COLO668 (cell line): ENCODE measurements around the gene LRRC71.

Source experiments
- DNase-seq: peaks from one replicate; lab custom pipeline; 2025; ENCODE audit not compliant: unreplicated experiment; lab: John Stamatoyannopoulos, UW

Gene LRRC71

DNA sequence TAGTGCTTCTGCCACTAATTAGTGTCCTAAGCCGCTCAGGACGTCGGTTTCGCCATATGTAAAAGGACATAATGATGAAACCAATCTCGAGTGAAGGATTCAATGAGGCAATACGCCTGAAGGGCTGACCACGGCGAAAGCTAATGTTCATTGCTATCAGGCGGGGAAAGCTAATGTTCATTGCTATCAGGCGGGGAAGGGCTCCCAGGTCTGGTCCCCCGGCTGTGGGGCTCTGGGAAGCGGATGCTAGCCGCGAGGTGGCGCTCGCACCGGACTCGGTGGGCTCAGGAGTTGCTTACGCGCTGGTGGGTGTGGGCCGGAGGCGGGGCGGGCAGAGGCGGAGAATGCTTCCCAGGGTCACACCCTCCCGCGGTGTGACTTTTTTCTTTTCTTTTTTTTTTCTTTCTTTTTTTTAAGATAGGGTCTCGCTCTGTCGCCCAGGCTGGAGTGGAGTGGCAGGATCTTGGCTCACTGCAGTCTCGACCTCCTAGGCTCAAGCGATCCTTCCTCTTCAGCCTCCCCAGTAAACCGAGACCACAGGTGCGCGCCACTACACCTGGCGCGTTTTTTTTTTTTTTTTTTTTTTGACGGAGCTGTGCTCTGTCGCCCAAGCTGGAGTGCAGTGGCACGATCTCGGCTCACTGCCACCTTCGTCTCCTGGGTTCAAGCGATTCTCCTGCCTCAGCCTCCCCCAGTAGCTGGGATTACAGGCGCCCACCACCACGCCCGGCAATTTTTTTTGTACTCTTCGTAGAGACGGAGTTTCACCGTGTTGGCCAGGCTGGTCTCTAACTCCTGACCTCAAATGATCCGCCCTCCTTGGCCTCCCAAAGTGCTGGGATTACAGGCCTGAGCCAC is 28.0 kb upstream of the LRRC71 start:
- DNase-seq, result peak; percentile 84

DNA sequence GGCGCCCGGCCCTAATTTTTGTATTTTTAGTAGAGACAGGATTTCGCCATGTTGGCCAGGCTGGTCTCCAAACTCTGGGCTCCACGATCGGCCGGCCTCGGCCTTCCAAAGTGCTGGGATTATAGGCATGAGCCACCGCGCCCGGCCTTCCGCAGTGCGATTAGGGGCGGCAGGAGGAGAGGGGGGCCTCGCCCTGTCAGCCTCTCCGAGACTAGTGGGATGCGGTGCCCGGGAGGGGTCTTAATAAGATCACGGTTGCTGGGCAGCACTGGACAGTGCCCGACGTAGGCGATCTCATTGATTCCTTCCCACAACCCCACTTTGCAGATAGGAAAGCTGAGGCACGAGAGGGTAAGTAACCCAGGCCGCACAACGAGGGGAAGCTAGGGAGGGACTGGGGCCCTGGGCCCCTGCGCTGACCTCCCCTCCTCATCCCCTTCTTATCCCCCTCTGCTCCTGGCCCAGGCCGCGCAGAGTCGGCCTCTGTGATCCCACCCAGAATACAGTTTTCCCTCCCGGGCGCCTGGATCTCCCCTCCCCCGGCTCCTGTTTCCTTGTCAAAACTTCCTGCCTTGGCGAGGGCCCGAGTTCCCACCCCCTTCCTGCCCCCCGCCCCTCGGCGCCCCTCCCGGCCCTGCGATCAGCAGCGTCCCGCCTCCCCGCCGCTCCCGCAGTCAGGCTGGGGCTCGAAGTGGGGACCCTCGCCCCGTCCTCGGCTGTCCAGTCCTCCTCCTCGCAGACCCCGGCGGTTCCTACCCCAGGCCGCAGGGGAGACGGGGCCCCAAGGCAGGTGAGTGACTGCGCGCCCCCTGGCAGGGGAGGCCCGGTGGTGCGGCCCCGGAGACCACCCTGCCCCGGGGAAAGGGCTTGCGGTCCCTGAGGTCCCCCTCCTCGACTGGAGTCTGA is 27.1 kb upstream of the LRRC71 start, which contains the start of gene PEAR1:
PEAR1 (plus strand) TSS at position 671 of the 906 bp plus-strand sequence. CDS start 10,209 bp downstream, outside the sequence.
- DNase-seq, result no peak

DNA sequence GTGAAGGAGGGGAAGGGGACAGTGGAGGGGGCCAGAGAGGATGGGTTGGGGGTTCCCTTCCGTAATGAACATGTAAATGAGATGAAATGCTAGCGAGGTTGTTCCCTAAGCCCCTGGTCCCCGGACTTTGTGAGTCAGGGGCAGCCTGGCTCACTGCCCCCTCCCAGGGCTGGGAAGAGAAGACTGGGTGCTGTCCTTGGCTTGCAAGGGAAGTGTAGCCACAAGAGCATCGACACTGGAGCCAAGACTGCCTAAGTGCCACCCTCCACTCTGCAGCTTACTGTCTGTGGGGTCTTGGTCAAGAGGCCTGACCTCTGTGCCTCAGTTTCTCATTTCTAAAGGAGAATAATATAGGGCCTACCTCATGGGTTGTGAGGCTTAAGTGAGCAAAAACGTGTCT is 26.4 kb upstream of the LRRC71 start:
- no peak for DNase-seq

DNA sequence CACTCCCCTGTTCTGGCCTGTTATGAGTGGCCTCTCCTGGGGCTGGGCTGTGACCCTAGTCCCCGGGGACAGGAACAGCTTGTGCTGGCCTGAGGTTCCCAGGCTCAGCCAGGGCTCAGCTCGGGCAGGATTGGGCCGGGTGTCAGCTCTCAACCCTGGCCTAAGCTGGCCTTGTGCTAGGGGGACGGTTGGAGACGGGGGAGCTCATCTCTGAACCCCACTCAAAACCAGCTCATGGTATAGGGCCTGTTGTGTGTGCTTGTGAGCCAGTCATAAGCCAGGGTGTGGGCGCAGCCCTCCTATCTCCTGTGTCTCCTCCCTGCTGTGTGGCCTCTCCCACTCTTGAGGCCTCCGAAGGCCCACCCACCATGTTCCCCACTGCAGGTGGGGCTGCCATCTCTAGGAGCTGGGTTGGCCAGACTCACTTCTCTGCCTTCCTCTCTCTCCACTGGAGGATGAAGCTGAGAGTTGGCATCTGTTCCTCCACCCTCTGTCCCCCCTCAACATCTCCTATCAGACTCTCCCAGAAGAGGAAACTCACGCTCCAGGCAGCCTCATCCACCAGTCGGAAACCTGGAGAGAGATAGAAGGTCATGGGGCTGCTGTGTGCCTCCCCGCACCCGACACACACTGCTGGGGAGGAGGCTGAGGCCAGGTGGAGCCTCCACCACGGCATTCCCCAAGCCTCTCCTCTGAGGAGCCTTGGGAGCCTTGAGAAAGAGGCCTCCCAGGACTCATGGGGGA is 25.5 kb upstream of the LRRC71 start:
- DNase-seq, result no peak

DNA sequence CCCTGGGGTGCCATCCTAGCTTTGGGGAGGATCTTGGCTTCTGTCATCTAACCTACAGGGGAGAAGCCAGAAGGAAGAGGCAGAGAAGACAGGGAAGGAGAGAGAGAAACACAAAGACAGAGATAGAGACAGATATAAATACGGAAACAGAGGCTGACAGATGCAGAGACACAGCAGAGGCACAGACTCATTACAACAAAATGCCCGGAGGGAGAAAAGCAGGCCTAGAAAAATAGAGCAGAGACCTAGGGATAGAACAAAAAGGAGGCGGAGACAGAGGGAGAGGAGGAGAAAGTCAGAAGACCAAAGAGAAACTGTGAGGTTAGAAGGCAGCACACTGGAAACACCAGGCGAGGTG is 25.0 kb upstream of the LRRC71 start:
- no peak for DNase-seq

DNA sequence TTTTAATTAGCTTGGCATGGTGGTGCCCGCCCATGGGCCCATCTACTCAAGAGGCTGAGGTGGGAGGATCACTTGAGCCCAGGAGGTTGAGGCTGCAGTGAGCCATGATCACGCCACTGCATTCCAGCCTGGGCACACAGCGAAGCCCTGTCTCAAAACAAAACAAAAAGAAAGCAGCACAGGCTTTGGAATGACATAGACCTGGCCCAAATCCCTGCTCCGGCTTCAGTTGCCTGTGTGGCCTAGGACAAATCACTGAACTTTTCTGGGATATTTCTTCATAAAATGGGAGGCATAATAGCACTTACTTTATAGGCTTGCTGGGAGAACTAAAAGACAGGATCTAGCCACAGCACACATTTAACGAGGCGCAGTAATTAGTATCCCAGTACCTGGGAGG is 24.5 kb upstream of the LRRC71 start:
- no peak for DNase-seq

DNA sequence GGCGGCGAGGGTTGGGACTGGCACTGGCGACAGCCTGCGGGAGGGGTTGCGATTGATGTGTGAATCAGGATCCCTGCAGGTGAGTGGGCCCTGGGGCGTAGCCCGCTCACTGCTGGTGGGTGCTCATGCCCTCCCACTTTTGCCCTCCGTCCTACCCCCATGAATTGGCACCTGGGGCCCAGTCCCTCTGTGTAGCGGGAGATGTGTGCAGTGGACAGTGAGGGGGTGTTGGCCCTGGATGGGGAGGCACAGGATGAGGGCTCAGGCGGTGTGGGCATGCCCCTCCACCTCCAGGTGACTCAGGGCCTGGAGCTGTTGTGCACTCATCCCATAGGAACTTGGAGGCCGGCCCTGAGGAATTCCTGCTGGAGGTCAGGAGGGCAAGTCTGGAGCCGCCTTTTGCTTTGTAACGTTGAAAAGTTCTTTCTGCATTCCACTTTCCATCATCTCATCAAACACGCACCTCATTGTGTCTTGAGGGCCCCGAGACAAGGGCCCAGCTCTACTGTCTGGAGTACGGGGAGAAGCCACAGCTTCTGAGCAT is 23.9 kb upstream of the LRRC71 start:
- DNase-seq, result no peak

DNA sequence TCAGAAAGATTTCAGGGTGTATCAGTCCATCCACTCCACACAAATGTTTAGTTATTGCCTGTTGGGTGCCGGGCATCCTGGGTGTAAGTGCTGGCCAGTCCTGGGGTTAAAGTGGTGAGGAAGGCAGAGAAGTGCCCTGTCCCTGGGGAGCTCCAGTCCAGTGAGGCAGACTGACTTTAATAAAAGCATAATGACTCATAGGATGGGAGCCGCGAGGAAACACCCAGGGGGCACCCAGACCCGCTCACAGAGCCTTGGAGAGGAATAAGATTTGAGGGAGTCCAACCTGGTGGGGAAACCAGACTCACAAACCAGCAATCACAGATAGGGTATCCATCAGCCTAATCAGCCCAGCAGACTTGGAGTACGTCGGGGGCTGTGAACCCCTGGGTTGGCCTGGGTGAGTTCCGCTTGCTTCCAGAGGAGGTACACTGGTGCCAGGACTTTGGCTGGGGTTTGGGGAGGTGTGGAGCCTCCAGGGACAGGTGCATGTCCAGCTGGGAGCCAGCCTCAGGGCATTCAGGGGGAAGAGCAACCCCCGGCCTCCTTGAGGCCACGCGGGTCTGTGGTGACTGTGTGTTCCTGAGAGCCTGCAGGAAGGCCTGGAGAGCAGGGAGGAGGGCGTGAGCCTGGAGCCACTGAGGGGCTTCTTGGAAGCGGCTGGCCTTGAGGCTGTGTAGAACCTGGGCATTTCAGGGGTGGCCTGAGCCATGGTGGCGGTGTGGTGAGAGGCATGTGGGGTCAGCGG is 23.2 kb upstream of the LRRC71 start:
- DNase-seq, result no peak

DNA sequence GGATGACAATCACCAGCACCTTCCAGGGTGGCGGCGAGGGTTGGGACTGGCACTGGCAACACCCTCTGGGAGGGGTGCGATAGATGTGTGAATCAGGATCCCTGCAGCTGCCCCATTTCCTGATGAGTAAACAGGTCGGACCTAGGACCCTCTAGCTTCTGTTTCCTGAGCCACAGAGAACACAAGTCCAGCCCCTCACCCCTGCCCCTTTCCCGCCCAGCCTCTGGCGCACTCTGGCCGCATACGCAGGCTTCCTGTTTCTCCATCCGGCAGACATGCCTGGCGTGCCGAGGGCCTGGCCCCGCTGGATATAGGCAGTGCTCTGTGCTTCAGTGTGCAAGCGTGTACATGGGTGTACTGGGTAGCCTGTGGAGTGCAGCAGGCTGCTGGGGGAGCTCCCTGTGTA is 22.3 kb upstream of the LRRC71 start:
- DNase-seq, result no peak

DNA sequence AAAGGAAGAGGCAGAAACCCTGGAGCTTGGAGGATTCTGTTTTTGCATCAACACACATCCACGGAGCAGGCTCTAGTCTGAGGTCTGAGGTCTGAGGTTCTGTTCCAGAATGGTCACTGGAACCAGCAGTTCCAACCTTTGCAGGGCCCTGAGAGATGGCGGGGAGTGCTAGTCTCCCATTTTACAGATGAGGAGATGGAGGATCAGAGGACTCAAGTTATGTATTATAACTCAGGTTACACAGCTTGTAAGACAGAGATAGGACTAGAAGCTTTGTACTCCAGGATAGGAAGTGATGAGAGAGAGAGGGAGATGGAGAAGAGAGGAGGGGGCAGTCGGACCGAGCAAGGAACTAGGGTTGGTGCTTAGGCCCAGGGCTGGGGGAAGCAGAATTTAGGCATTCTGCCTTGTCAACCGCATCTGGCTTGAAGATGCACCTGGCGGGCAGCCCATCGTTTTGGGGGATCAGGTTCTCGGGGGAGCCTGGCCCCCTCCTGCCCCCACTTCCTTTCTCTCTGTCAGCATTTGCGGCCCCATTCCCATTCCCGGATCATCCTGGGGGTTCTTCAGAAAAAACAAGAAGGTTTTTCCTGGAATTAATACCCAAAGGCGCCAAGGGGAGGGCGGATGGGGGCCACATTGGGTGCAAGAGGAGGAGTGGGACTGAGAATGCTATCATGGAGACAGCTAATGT is 21.3 kb upstream of the LRRC71 start:
- no peak for DNase-seq

DNA sequence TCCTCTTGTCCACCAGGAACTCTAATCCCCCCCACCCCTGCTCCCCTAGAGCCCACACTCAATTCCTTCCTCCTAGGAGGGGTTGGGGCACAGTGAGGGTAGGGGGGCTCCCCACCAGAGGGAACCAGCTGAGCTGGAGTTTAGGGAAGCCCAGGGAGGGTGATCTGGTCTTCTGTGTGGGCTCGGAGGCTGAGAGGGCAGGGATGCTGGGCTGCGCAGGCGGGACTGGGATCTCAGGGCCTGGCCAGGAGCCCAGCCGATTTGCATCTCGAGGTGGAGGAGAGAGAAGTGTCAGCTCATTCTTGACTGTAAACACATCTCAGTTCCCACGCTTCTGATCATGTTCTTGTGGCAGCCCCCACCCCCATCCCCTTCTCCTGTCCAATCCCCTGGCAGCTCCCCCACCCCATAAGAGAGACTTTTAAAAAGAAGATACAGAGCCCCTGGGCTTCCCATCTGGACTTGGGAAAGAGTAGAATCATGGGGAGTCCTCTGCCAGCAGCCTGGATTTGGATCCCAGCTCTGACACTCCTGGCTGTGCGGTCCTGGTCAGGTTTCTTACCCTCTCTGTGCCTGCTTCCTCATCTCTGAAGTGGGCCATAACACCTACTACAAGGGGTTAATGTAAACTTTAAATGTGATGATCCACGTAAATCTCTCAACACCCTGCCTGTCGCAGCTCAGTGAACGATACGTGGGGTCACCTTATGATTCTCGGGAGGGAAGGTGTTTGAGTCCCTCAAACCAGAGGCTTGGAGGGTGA is 20.3 kb upstream of the LRRC71 start:
- no peak for DNase-seq

DNA sequence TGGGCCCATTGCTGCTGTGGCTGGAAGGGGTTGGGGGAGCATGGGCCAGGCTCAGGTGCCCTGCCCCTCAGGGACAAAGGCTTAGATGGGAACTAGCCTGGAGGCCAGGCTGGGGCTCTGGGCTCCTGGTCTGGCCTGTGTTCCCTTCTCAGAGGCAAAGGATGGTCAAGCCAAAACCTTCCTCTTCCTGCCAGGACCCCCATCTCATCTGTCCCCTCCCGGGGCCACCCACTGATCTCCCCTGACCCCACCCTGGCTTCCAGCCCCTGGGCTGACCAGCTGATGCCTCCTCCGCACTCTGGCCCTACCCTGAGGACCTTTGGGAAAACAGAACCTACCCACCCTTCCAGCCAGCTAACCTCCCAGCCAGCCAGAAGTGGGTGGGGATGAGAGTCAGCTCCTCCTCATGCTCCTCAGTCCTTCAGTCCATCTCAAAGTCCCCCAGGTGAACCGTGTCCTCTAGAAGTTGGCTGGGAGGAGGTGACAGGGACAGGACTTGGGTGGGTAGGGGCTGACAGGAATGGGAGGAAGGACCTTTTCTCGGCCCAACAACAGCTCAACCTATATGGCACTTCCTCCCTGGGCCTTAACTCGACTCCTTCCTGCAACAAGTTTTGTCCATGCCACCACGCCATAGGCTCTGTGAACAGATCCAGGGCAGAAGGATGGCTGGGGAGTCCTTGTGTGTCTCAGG is 19.4 kb upstream of the LRRC71 start:
- DNase-seq, result no peak

DNA sequence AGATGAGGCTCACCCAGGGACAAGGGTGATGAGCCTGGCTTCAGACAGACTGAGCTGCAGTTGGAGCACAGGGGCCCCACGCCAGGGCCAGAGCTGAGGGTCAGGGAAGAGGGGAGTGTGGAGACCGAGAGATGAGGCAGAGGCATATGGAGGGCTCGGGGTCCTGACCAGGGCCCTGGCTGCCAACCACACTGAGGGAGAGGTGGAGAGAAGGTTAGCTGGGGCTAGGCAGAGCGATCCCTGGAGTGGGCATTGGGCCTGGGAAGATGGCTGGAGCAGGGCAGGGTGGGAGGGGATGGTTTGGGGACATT is 18.9 kb upstream of the LRRC71 start:
- no peak for DNase-seq

DNA sequence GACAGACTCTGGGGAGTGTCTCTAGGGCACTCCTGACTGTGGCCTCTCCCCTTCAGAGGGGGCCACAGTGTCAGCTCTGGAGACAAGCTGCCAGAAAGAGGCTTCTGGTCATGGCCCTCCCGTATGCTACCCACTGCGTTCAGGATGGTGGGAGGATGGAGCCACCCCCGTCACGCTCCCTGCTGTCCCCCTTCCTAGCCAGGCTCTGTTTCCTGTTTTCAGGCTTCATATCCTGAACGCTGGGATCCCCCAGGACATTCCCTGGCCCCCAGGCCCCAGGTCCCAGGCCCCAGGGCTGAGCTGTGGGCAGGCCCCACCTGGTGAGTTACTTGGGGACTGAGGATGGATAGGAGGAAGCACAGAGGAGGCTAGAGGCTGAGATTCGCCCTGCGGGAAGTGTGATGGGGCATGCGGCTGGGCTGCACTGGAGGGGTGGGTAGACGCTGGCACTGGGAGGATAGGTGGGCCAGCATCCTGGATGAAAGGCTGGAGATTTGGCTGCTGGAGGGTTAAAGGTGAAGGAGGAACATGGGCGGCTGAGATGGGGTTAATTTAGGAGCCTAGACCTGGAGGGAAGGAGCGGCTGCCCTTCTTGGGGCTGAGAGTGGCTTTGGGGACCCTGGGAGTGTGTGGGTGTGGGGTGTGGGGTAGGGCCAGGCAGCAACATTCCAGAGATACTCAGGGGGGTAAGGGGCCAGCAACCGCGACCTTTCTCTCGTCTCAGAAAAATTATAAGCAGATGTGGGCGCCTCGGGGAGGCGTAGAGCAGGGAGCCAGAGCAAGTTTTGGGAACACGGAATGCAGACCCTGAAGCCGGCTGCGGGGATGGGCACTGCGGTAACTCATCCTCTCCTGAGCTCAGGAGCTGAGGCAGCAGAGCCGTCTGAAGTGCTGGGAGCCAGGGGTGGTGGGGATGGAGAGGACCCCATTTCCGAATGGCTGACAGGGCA is 18.2 kb upstream of the LRRC71 start:
- DNase-seq, result no peak

DNA sequence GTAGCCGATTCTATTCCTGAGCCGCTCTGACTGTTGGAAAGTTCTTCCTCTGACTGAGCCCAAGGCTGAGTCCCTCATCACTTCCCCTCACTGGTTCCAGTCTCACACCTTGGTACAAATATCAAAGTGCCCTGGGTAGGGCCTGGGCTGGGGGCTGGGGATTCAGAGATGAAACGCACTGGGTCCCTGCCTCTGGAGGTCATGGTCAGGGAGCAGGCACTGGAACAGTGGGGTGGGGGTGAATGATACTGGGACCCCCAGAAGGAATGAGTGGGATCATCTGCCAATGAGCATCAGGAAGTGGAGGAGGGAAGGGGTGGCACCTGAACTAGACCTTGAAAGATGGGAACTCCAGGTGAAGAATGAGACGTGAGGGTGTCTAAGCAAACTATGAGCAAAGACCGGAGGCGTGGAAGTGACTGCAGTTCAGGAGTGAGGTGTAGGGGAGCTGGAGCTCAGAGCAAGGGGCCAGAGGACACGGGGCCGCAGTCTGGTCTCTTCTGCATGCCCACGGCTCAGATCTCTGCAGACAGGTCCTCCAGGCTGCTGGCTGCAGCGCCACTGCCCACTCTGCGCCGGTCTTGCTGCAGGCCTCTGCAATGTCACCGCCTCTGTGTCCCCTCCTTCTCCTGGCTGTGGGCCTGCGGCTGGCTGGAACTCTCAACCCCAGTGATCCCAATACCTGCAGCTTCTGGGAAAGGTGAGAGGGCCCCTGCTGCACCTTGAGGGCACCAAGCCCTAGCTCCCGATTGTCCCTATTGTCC is 16.9 kb upstream of the LRRC71 start:
- no peak for DNase-seq

DNA sequence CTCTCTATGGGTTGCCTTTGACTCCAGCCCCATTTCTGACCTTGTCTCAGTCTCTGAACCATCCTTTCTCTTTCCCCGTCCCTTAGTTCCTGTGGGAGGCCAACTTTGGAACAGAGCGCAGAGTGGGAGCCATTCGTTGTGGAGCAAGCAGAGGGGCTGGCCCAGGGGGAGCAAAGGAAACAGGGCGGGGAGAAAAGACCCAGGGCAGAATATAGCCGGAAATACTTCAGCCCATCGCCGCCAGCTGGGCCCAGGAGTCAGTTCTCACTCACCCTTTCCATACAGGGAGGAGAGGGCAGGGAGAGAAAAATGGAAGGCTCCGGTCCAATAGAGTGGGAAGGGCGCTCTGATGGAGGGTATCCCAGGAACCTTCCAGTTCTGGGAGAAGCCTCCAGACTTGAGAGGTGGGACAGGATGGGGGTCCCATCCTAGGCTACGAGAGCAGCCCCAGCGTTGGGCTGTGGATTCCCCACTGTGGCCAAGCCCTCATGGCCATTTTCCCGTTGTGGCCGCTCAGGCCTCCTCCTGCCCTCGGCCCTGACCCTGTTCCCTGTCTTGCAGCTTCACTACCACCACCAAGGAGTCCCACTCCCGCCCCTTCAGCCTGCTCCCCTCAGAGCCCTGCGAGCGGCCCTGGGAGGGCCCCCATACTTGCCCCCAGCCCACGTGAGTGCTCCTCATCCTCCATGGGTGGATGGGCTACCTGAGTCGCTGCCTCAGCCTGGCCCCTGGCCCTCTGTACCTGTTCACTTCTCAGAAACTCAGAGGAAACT is 16.1 kb upstream of the LRRC71 start:
- no peak for DNase-seq
